Stimulated activated CD4-positive, alpha-beta T cell treated with anti-CD3 and anti-CD28 coated beads, Interleukin-12 subunit alpha, Interleukin-12 subunit beta, amount 100 ng/mL, for 48 hours (primary cell): ENCODE data around the gene PRKCZ.

Experiments used
- DNase-seq, 3 donors: peaks; one replicate each; pipeline ENCODE4 v3.0.0-alpha.2; 2020; ENCODE audit warnings: low read depth in 2 of 3, low spot score in 1 of 3

The PRKCZ gene

GRCh38 chr1:2100780-2101108, 50.5 kb downstream of the PRKCZ start:
- DNase-seq = no peak

GRCh38 chr1:2101531-2101930, 51.3 kb downstream of the PRKCZ start:
- no peak for DNase-seq

GRCh38 chr1:2101946-2102345, 51.7 kb downstream of the PRKCZ start:
- DNase-seq = no peak

GRCh38 chr1:2102753-2103152, 52.5 kb downstream of the PRKCZ start:
- DNase-seq = no peak

- DNase-seq = no peak
Observed at GRCh38 chr1:2103266-2103900, 53.2 kb downstream of the PRKCZ start.

- DNase-seq = no peak
Observed at GRCh38 chr1:2103901-2104590, 53.8 kb downstream of the PRKCZ start.

- DNase-seq = no peak
Observed at GRCh38 chr1:2104621-2105427, 54.6 kb downstream of the PRKCZ start.

GRCh38 chr1:2105781-2106524, 55.7 kb downstream of the PRKCZ start:
- DNase-seq = no peak

GRCh38 chr1:2106659-2107405, 56.6 kb downstream of the PRKCZ start:
- DNase-seq = no peak

GRCh38 chr1:2107586-2108212, 57.5 kb downstream of the PRKCZ start:
- no peak for DNase-seq

- no peak for DNase-seq
Observed at GRCh38 chr1:2108213-2108876, 58.1 kb downstream of the PRKCZ start.

GRCh38 chr1:2108877-2109580, 58.8 kb downstream of the PRKCZ start:
- no peak for DNase-seq

- no peak for DNase-seq
Observed at GRCh38 chr1:2109581-2110021, 59.4 kb downstream of the PRKCZ start.

- no peak for DNase-seq
Observed at GRCh38 chr1:2110191-2110737, 60.1 kb downstream of the PRKCZ start.

GRCh38 chr1:2110738-2111673, 60.8 kb downstream of the PRKCZ start:
- DNase-seq = no peak

GRCh38 chr1:2111674-2112035, 61.4 kb downstream of the PRKCZ start:
- no peak for DNase-seq

- DNase-seq = no peak
Observed at GRCh38 chr1:2112280-2112701, 62.1 kb downstream of the PRKCZ start.

GRCh38 chr1:2113620-2114135, 63.5 kb downstream of the PRKCZ start:
- DNase-seq = no peak
